Neural progenitor cell (in vitro differentiated cells): Measurements from ENCODE around the gene GIT1. TPM values are rescaled to one million over a fixed set of nuclear protein-coding genes. Genes with fewer than 3 reads are reported as not detected.

Experiments
- DNase-seq: peaks from one replicate; pipeline ENCODE4 v3.0.0-alpha.2; 2016; ENCODE audit warnings: low spot score
- H2AFZ ChIP-seq: fragments of 200-600 bp; sonication (generic); replicated peaks from 2 replicates; pipeline ENCODE4 v1.6.1; 2016; ENCODE audit warnings: antibody characterized with exemption
- H3F3A ChIP-seq: fragments of 200-600 bp; sonication (generic); 2 replicates; pipeline ENCODE4 v1.6.1; 2016; ENCODE audit warnings: antibody characterized with exemption, low read depth
- H3K27ac ChIP-seq: fragments of 200-600 bp; sonication (generic); 2 replicates; pipeline ENCODE4 v1.5.1; 2016; ENCODE audit warnings: mild to moderate bottlenecking
- H3K27me3 ChIP-seq: fragments of 200-600 bp; sonication (generic); 2 replicates; pipeline ENCODE4 v1.6.1; 2016; ENCODE audit warnings: mild to moderate bottlenecking, moderate library complexity
- H3K36me3 ChIP-seq: fragments of 200-600 bp; sonication (generic); 2 replicates; pipeline ENCODE4 v1.5.1; 2016
- H3K4me1 ChIP-seq: fragments of 200-600 bp; sonication (generic); 2 replicates; pipeline ENCODE4 v1.6.1; 2016; ENCODE audit warnings: mixed run types
- H3K4me2 ChIP-seq: fragments of 200-600 bp; sonication (generic); 2 replicates; pipeline ENCODE4 v1.6.1; 2016
- H3K4me3 ChIP-seq: fragments of 200-600 bp; sonication (generic); 2 replicates; pipeline ENCODE4 v1.5.1; 2016
- H3K79me2 ChIP-seq: fragments of 200-600 bp; sonication (generic); 2 replicates; pipeline ENCODE4 v1.6.1; 2016; ENCODE audit warnings: low read depth
- H3K9ac ChIP-seq: fragments of 200-600 bp; sonication (generic); 2 replicates; pipeline ENCODE4 v1.6.1; 2016
- H3K9me3 ChIP-seq: fragments of 200-600 bp; sonication (generic); 2 replicates; pipeline ENCODE4 v1.5.1; 2016; ENCODE audit warnings: low read depth
- H4K20me1 ChIP-seq: fragments of 200-600 bp; sonication (generic); 2 replicates; pipeline ENCODE4 v1.6.1; 2016; ENCODE audit warnings: low read depth
- H3K27ac Mint-ChIP-seq: 3 replicates; pipeline ENCODE4 v1.8.0; 2021; ENCODE audit warnings: mixed read lengths
- H3K27me3 Mint-ChIP-seq: 2 replicates; pipeline ENCODE4 v1.8.0; 2022; ENCODE audit warnings: low read depth, mild to moderate bottlenecking, inconsistent platforms, moderate library complexity, mixed read lengths; ENCODE audit not compliant: insufficient read depth
- H3K36me3 Mint-ChIP-seq: 3 replicates; pipeline ENCODE4 v1.8.0; 2021; ENCODE audit warnings: mixed read lengths
- H3K4me1 Mint-ChIP-seq: 3 replicates; pipeline ENCODE4 v1.8.0; 2021; ENCODE audit warnings: mixed read lengths
- H3K4me3 Mint-ChIP-seq: 3 replicates; pipeline ENCODE4 v1.8.0; 2021; ENCODE audit warnings: mild to moderate bottlenecking, moderate library complexity, mixed read lengths
- H3K9me3 Mint-ChIP-seq: 3 replicates; pipeline ENCODE4 v1.8.0; 2020; ENCODE audit warnings: mixed read lengths
- EZH2 ChIP-seq: fragments of 200-600 bp; sonication (generic); IDR thresholded peaks from 2 replicates; pipeline ENCODE4 v1.6.1; 2017; ENCODE audit warnings: antibody characterized with exemption, mild to moderate bottlenecking, moderate library complexity
- EZH2phosphoT487 ChIP-seq: fragments of 200-600 bp; sonication (generic); IDR thresholded peaks from 2 replicates; pipeline ENCODE4 v1.6.1; 2017; ENCODE audit warnings: antibody characterized with exemption
- total RNA-seq: library from RNA; depleted of rRNA; stranded (reverse); fragments of >200 nt; gene quantifications from 2 replicates; pipeline ENCODE4 v1.2.3, GENCODE V29; 2015; ENCODE audit warnings: low replicate concordance
- TF ChIP-seq, protein P1 (sequence below): fragments of 200-600 bp; sonication (generic); IDR thresholded peaks from 2 replicates; pipeline ENCODE4 v1.5.1; 2017; ENCODE audit warnings: antibody characterized with exemption, mild to moderate bottlenecking

GIT1 gene
- total RNA-seq, 1 donor from 2014 or later = 17.6 TPM

DNA sequence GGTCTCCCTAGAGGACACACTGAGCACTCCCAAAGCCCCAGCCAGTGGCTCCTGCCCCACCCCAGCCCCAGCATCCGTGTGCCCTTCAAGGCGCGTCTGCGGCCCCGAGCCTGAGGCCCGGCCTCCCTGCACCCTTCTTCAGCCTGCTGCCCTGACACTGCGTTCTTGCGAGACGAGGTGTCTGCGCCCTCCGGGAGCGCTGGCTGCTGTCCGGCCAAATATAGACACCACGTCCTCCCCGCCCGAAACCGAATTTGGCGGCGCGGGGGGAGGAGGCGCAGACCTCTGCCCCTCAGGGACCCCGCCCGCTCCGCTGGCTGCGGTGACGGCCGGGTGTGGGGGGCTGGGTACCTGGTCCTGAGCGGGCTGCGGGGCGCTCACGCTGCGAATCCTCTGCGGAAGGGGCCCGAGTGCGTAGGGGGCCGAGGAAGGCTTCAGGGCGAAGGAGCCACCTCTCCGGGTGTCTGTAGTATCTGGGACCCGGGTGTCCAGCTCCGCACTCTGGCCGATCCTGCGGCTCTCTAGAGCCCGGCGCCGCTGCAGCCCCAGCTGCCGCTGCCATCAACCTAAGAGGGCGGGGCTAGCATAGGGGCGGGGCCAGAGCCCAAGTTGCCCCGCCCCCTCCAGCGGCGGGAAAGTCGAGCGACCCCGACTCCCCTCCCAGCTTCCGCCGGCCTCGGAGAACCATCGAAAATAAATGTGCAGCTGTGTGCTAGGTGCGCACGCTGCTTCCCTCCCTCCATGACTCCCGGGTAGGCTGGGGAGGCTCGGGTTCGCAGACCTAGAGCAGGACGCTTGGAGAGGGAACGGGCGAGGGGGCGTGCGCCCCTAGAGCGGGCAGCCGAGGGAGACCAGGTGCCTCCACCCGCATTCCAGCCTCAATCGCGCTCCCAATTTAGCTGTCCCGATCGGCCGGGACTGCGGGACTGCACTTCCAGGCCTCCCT is 33.2 kb upstream of the GIT1 start, which contains the start of gene CORO6:
TSS of gene CORO6 (minus strand) at position 576 of the 946 bp plus-strand sequence. CDS start 1,491 bp downstream, outside the sequence.
- H3K27me3 Mint-ChIP-seq = peaks cover 21% of the 10 kb centered on the region
- H3K27me3 ChIP-seq = peaks cover 67% of the 10 kb centered on the region

DNA sequence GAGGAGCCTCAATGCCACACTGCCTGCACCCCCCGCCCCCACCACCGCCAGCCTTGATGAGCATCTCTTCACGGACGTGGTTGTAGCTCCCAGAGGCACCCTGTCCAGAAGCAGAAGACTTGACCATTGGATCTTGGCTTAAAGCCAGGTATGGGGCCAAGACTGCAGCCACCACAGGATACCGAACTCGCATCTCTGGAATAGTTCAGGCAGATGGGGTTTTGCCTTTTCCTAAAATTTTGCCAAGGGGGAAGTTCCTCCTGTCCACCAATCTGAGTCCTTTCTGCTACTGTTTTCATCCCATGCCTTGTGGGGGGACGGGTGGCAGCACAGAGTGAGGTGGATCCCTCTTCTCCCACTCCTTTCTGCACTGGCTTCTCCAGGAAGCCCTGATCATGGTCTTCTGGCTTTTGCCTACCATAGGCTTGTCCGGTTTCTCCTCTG is 32.3 kb upstream of the GIT1 start:
- H3K4me3 Mint-ChIP-seq = peak overlapping the region; percentile 85
- peaks cover 76% of the 10 kb centered on the region for H3K27me3 ChIP-seq
- H2AFZ ChIP-seq = no peak overlapping the region
- H3K4me2 ChIP-seq = peak overlapping the region; percentile 97
- no peaks in the 10 kb centered on the region for H3K79me2 ChIP-seq
- H3K9me3 ChIP-seq = no peaks in the 10 kb centered on the region
- no peaks in the 10 kb centered on the region for H3K9me3 Mint-ChIP-seq
- no peak for DNase-seq
- H3K9ac ChIP-seq = no peak overlapping the region
- H3K27me3 Mint-ChIP-seq = peaks cover 24% of the 10 kb centered on the region
- H3K4me1 Mint-ChIP-seq = peaks cover 24% of the 10 kb centered on the region
- H3K4me3 ChIP-seq = peak overlapping the region; percentile 75
- peaks cover 24% of the 10 kb centered on the region for H3F3A ChIP-seq
- no peaks in the 10 kb centered on the region for H3K36me3 ChIP-seq
- H3K27ac Mint-ChIP-seq = no peak overlapping the region
- no peak overlapping the region for H3K27ac ChIP-seq
- TF ChIP-seq, protein P1, sequence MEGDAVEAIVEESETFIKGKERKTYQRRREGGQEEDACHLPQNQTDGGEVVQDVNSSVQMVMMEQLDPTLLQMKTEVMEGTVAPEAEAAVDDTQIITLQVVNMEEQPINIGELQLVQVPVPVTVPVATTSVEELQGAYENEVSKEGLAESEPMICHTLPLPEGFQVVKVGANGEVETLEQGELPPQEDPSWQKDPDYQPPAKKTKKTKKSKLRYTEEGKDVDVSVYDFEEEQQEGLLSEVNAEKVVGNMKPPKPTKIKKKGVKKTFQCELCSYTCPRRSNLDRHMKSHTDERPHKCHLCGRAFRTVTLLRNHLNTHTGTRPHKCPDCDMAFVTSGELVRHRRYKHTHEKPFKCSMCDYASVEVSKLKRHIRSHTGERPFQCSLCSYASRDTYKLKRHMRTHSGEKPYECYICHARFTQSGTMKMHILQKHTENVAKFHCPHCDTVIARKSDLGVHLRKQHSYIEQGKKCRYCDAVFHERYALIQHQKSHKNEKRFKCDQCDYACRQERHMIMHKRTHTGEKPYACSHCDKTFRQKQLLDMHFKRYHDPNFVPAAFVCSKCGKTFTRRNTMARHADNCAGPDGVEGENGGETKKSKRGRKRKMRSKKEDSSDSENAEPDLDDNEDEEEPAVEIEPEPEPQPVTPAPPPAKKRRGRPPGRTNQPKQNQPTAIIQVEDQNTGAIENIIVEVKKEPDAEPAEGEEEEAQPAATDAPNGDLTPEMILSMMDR = no peak
- TF ChIP-seq EZH2 (peak; percentile 13), EZH2phosphoT487 (no peak)
- peaks cover 10% of the 10 kb centered on the region for H3K4me1 ChIP-seq
- H3K36me3 Mint-ChIP-seq = peaks cover 3% of the 10 kb centered on the region
- H4K20me1 ChIP-seq = peaks cover 3% of the 10 kb centered on the region

More for the DNA sequence above, 33.2 kb upstream of the GIT1 start, which contains the start of gene CORO6:
- peak within 1 kb of the TSS; percentile 85 for H3K4me3 Mint-ChIP-seq
- peak within 1 kb of the TSS; percentile 97 for H3K4me2 ChIP-seq
- peaks cover 3% of the 10 kb centered on the region for H3K36me3 Mint-ChIP-seq
- H3K4me1 ChIP-seq = peaks cover 10% of the 10 kb centered on the region
- no peaks in the 10 kb centered on the region for H3K79me2 ChIP-seq
- no peaks in the 10 kb centered on the region for H3K36me3 ChIP-seq
- H3K4me1 Mint-ChIP-seq = peaks cover 20% of the 10 kb centered on the region
- no peak within 1 kb of the TSS for H3K9ac ChIP-seq
- H3K9me3 Mint-ChIP-seq = no peaks in the 10 kb centered on the region
- no peak within 1 kb of the TSS for H3K27ac ChIP-seq
- no peak within 1 kb of the TSS for H3K27ac Mint-ChIP-seq
- peak; percentile 92 for DNase-seq
- TF ChIP-seq EZH2phosphoT487 = peak; percentile 48
- peak; percentile 68 for TF ChIP-seq EZH2
- TF ChIP-seq, protein P1 = no peak
- H4K20me1 ChIP-seq = no peaks in the 10 kb centered on the region
- peak within 1 kb of the TSS; percentile 94 for H2AFZ ChIP-seq
- H3K4me3 ChIP-seq = peak within 1 kb of the TSS; percentile 75
- H3F3A ChIP-seq = peaks cover 24% of the 10 kb centered on the region
- no peaks in the 10 kb centered on the region for H3K9me3 ChIP-seq

DNA sequence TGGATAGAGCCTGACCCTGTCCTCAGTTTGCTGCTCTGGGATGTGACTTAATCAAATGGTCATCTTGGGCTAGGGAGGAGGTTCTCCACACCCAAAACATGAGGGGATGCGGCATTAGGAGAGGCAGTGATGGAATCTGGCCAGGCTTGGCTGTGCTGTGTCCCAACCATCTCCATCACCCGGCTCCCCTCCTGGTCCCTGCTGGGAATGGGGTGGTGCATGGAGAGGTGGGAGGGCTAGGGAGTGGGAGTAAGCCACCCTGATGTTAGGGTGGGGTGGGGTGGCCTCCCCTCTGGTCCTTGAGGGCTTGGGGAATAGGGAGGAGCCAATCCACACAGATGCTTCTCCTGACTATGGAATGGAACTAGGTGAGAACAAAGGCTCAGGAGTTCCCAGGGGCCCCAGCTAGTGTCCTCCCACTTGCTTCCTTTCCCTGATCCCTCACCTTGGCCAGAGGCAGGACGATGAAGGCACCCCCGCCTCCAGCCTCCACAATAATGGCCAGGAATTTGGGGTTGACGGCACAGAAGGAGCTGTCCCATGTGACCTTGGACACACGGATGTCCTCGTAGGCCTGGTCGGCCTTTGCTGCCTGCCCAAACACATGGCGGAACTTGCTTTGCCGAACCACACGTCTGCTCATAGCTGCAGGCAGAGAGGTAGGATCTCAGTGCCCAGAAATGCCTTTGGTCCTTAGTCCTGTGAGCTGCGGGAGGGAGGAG is 31.5 kb upstream of the GIT1 start:
- DNase-seq = no peak
- TF ChIP-seq, protein P1 = no peak
- TF ChIP-seq EZH2 (no peak), EZH2phosphoT487 (no peak)
- H3K36me3 ChIP-seq = no peaks in the 10 kb centered on the region
- Mint-ChIP-seq H3K27me3 (peaks cover 32% of the 10 kb centered on the region), H3K9me3 (no peaks in the 10 kb centered on the region), H3K4me1 (peaks cover 30% of the 10 kb centered on the region), H3K27ac (no peak overlapping the region), H3K4me3 (peak overlapping the region; percentile 85), H3K36me3 (peaks cover 3% of the 10 kb centered on the region)
- peaks cover 84% of the 10 kb centered on the region for H3K27me3 ChIP-seq
- peaks cover 11% of the 10 kb centered on the region for H4K20me1 ChIP-seq
- H3K4me1 ChIP-seq = peaks cover 15% of the 10 kb centered on the region
- peaks cover 33% of the 10 kb centered on the region for H3F3A ChIP-seq
- H3K4me2 ChIP-seq = no peak overlapping the region
- H3K79me2 ChIP-seq = no peaks in the 10 kb centered on the region
- no peaks in the 10 kb centered on the region for H3K9me3 ChIP-seq
- H3K4me3 ChIP-seq = no peak overlapping the region
- H3K9ac ChIP-seq = no peak overlapping the region
- no peak overlapping the region for H2AFZ ChIP-seq
- H3K27ac ChIP-seq = no peak overlapping the region
